ENCODE measurements around the gene SLC12A3. TPM values are rescaled to one million over a fixed set of nuclear protein-coding genes. Genes with fewer than 3 reads are reported as not detected.

The SLC12A3 gene
- total and polyA plus RNA-seq, 5 donors from 2014 or later = not detected

GRCh38 chr16:56914896-56915295, 49.9 kb downstream of the SLC12A3 start:
- H3K27me3 ChIP-seq (ENCODE audit: control insufficient read depth, insufficient read depth, low read length) = no peaks in the 10 kb centered on the region
- peaks cover 14% of the 10 kb centered on the region for H3K4me1 ChIP-seq (ENCODE audit: control insufficient read depth, insufficient read depth, low read length, poor library complexity, severe bottlenecking)
- H3K27ac Mint-ChIP-seq = no peak overlapping the region

GRCh38 chr16:56915336-56916119, 50.5 kb downstream of the SLC12A3 start:
- Histone ChIP-seq H3K27ac (ENCODE audit: insufficient read depth, low read length, poor library complexity, severe bottlenecking) (no peak overlapping the region), H3K36me3 (ENCODE audit: control insufficient read depth, insufficient read depth, low read length) (no peaks in the 10 kb centered on the region), H3K27me3 (ENCODE audit: control insufficient read depth, insufficient read depth, low read length) (no peaks in the 10 kb centered on the region), H3K4me1 (ENCODE audit: control insufficient read depth, insufficient read depth, low read length, poor library complexity, severe bottlenecking) (peaks cover 14% of the 10 kb centered on the region), H3K4me3 (ENCODE audit: low read depth, low read length) (no peak overlapping the region), H3K9me3 (ENCODE audit: control insufficient read depth in 2 of 2, low read length in 2 of 2) (no peaks in the 10 kb centered on the region)
- no peaks in the 10 kb centered on the region for H3K36me3 Mint-ChIP-seq
- H3K27ac Mint-ChIP-seq = peak overlapping the region in 1 of 3 donors; percentile 46
- DNase-seq = no peak
- H3K4me3 Mint-ChIP-seq = no peak overlapping the region
- H3K4me1 Mint-ChIP-seq = peaks cover 8 to 35% (median 13%) of the 10 kb centered on the region in 4 donors
- no peak for ATAC-seq (ENCODE audit: low read depth in 2 of 2)
- peaks cover 8% of the 10 kb centered on the region for H3K27me3 Mint-ChIP-seq
- no peaks in the 10 kb centered on the region for H3K9me3 Mint-ChIP-seq

More at GRCh38 chr16:56914896-56915295, 49.9 kb downstream of the SLC12A3 start:
- Mint-ChIP-seq H3K9me3 (no peaks in the 10 kb centered on the region), H3K27me3 (peaks cover 9% of the 10 kb centered on the region), H3K4me1 (peaks cover 8 to 35% (median 13%) of the 10 kb centered on the region in 4 donors), H3K4me3 (peak overlapping the region in 1 of 4 donors; percentile 23), H3K36me3 (no peaks in the 10 kb centered on the region)
- DNase-seq (no peak), ATAC-seq (ENCODE audit: low read depth in 2 of 2) (no peak)
- Histone ChIP-seq H3K27ac (ENCODE audit: insufficient read depth, low read length, poor library complexity, severe bottlenecking) (no peak overlapping the region), H3K9me3 (ENCODE audit: control insufficient read depth in 2 of 2, low read length in 2 of 2) (no peaks in the 10 kb centered on the region), H3K4me3 (ENCODE audit: low read depth, low read length) (no peak overlapping the region), H3K36me3 (ENCODE audit: control insufficient read depth, insufficient read depth, low read length) (no peaks in the 10 kb centered on the region)

GRCh38 chr16:56916571-56917403, 51.8 kb downstream of the SLC12A3 start:
- Histone ChIP-seq H3K36me3 (ENCODE audit: control insufficient read depth, insufficient read depth, low read length) (no peaks in the 10 kb centered on the region), H3K4me1 (ENCODE audit: control insufficient read depth, insufficient read depth, low read length, poor library complexity, severe bottlenecking) (peaks cover 14% of the 10 kb centered on the region), H3K27me3 (ENCODE audit: control insufficient read depth, insufficient read depth, low read length) (no peaks in the 10 kb centered on the region), H3K27ac (ENCODE audit: insufficient read depth, low read length, poor library complexity, severe bottlenecking) (peak overlapping the region; percentile 36), H3K4me3 (ENCODE audit: low read depth, low read length) (peak overlapping the region; percentile 61), H3K9me3 (ENCODE audit: control insufficient read depth in 2 of 2, low read length in 2 of 2) (no peaks in the 10 kb centered on the region)
- Mint-ChIP-seq H3K36me3 (no peaks in the 10 kb centered on the region), H3K27me3 (peaks cover 8% of the 10 kb centered on the region), H3K27ac (peak overlapping the region; percentile 46 to 87 (median 71)), H3K9me3 (no peaks in the 10 kb centered on the region), H3K4me3 (peak overlapping the region in 3 of 4 donors; percentile 19 to 47 (median 25)), H3K4me1 (peaks cover 8 to 29% (median 13%) of the 10 kb centered on the region in 4 donors)
- DNase-seq (peak in 2 of 3 donors; percentile 41 to 80), ATAC-seq (ENCODE audit: low read depth in 2 of 2) (peak; percentile 63 to 70)

GRCh38 chr16:56918467-56919012, 53.5 kb downstream of the SLC12A3 start:
- no peak for ATAC-seq (ENCODE audit: low read depth in 2 of 2)
- Histone ChIP-seq H3K27me3 (ENCODE audit: control insufficient read depth, insufficient read depth, low read length) (no peaks in the 10 kb centered on the region), H3K36me3 (ENCODE audit: control insufficient read depth, insufficient read depth, low read length) (no peaks in the 10 kb centered on the region), H3K4me3 (ENCODE audit: low read depth, low read length) (no peak overlapping the region), H3K9me3 (ENCODE audit: control insufficient read depth in 2 of 2, low read length in 2 of 2) (no peaks in the 10 kb centered on the region), H3K4me1 (ENCODE audit: control insufficient read depth, insufficient read depth, low read length, poor library complexity, severe bottlenecking) (peaks cover 14% of the 10 kb centered on the region), H3K27ac (ENCODE audit: insufficient read depth, low read length, poor library complexity, severe bottlenecking) (no peak overlapping the region)
- DNase-seq = no peak
- Mint-ChIP-seq H3K4me1 (peaks cover 10 to 24% (median 13%) of the 10 kb centered on the region in 4 donors), H3K27ac (peak overlapping the region in 2 of 3 donors; percentile 27 to 60), H3K9me3 (no peaks in the 10 kb centered on the region), H3K4me3 (no peak overlapping the region), H3K27me3 (peaks cover 5% of the 10 kb centered on the region), H3K36me3 (no peaks in the 10 kb centered on the region)

GRCh38 chr16:56919099-56919800, 54.2 kb downstream of the SLC12A3 start:
- Mint-ChIP-seq H3K4me3 (no peak overlapping the region), H3K9me3 (no peaks in the 10 kb centered on the region), H3K27ac (no peak overlapping the region), H3K4me1 (peaks cover 11 to 24% (median 14%) of the 10 kb centered on the region in 4 donors), H3K36me3 (no peaks in the 10 kb centered on the region), H3K27me3 (peaks cover 5% of the 10 kb centered on the region)
- no peak for DNase-seq
- no peak for ATAC-seq (ENCODE audit: low read depth in 2 of 2)
- no peak overlapping the region for H3K4me3 ChIP-seq (ENCODE audit: low read depth, low read length)
- no peaks in the 10 kb centered on the region for H3K36me3 ChIP-seq (ENCODE audit: control insufficient read depth, insufficient read depth, low read length)
- H3K27ac ChIP-seq (ENCODE audit: insufficient read depth, low read length, poor library complexity, severe bottlenecking) = no peak overlapping the region
- H3K9me3 ChIP-seq (ENCODE audit: control insufficient read depth in 2 of 2, low read length in 2 of 2) = no peaks in the 10 kb centered on the region
- H3K4me1 ChIP-seq (ENCODE audit: control insufficient read depth, insufficient read depth, low read length, poor library complexity, severe bottlenecking) = peaks cover 14% of the 10 kb centered on the region
- H3K27me3 ChIP-seq (ENCODE audit: control insufficient read depth, insufficient read depth, low read length) = no peaks in the 10 kb centered on the region

- H3K4me3 ChIP-seq (ENCODE audit: low read depth, low read length) = no peak overlapping the region
- peaks cover 11% of the 10 kb centered on the region for H3K4me1 ChIP-seq (ENCODE audit: control insufficient read depth, insufficient read depth, low read length, poor library complexity, severe bottlenecking)
- no peaks in the 10 kb centered on the region for H3K9me3 Mint-ChIP-seq
- no peaks in the 10 kb centered on the region for H3K36me3 ChIP-seq (ENCODE audit: control insufficient read depth, insufficient read depth, low read length)
- ATAC-seq (ENCODE audit: low read depth in 2 of 2) (no peak), DNase-seq (no peak)
- H3K27me3 Mint-ChIP-seq = peaks cover 5% of the 10 kb centered on the region
- no peaks in the 10 kb centered on the region for H3K9me3 ChIP-seq (ENCODE audit: control insufficient read depth in 2 of 2, low read length in 2 of 2)
- peak overlapping the region in 1 of 4 donors; percentile 51 for H3K4me3 Mint-ChIP-seq
- no peak overlapping the region for H3K27ac ChIP-seq (ENCODE audit: insufficient read depth, low read length, poor library complexity, severe bottlenecking)
- H3K27ac Mint-ChIP-seq = peak overlapping the region in 1 of 3 donors; percentile 54
- H3K4me1 Mint-ChIP-seq = peaks cover 8 to 16% (median 12%) of the 10 kb centered on the region in 4 donors
- H3K36me3 Mint-ChIP-seq = no peaks in the 10 kb centered on the region
- no peaks in the 10 kb centered on the region for H3K27me3 ChIP-seq (ENCODE audit: control insufficient read depth, insufficient read depth, low read length)
These were observed 56.6 kb downstream of the SLC12A3 start for GRCh38 chr16:56921571-56921970.

GRCh38 chr16:56923481-56924091, 58.6 kb downstream of the SLC12A3 start:
- Histone ChIP-seq H3K9me3 (ENCODE audit: control insufficient read depth in 2 of 2, low read length in 2 of 2) (no peaks in the 10 kb centered on the region), H3K27ac (ENCODE audit: insufficient read depth, low read length, poor library complexity, severe bottlenecking) (no peak overlapping the region), H3K36me3 (ENCODE audit: control insufficient read depth, insufficient read depth, low read length) (no peaks in the 10 kb centered on the region), H3K27me3 (ENCODE audit: control insufficient read depth, insufficient read depth, low read length) (no peaks in the 10 kb centered on the region), H3K4me3 (ENCODE audit: low read depth, low read length) (no peak overlapping the region), H3K4me1 (ENCODE audit: control insufficient read depth, insufficient read depth, low read length, poor library complexity, severe bottlenecking) (no peaks in the 10 kb centered on the region)
- Mint-ChIP-seq H3K27me3 (no peaks in the 10 kb centered on the region), H3K36me3 (no peaks in the 10 kb centered on the region), H3K9me3 (no peaks in the 10 kb centered on the region), H3K27ac (no peak overlapping the region), H3K4me1 (peaks cover 0 to 5% (median 2%) of the 10 kb centered on the region in 4 donors), H3K4me3 (no peak overlapping the region)
- ATAC-seq (ENCODE audit: low read depth in 2 of 2) = no peak
- DNase-seq = no peak

All from CD4-positive, CD25-positive, alpha-beta regulatory T cell (primary cell).